ENCODE measurements around the gene NR1H3. TPM values are rescaled to one million over a fixed set of nuclear protein-coding genes. Genes with fewer than 3 reads are reported as not detected.
"Not testable (repeated sequence)": the region's sequence is repeated elsewhere in the genome, so short reads cannot be mapped to it uniquely, and the experiment has no call there.

NR1H3 gene
- total RNA-seq, 1 donor from 2014 or later, result 15.4 TPM

GRCh38 chr11:47314992-47315391, 57.2 kb downstream of the NR1H3 start:
- DNase-seq, result no peak
- no peak overlapping the region for H3K4me3 Mint-ChIP-seq
- H3K4me1 Mint-ChIP-seq, result peaks cover 5% of the 10 kb centered on the region
- no peaks in the 10 kb centered on the region for H3K9me3 Mint-ChIP-seq
- intact Hi-C loops (cut with micrococcal nuclease), result loop anchor here (5.0 kb wide), 1 partner anchor 43 kb away; the partner anchor contains the start of gene MADD
- no peaks in the 10 kb centered on the region for H3K27me3 Mint-ChIP-seq
- H3K27ac Mint-ChIP-seq, result no peak overlapping the region
- H3K36me3 Mint-ChIP-seq (ENCODE audit: low read depth), result peaks cover 52% of the 10 kb centered on the region

- H3K27ac Mint-ChIP-seq; H3K4me3 Mint-ChIP-seq; intact Hi-C loops (cut with micrococcal nuclease); H3K9me3 Mint-ChIP-seq; H3K27me3 Mint-ChIP-seq; DNase-seq; H3K4me1 Mint-ChIP-seq: not testable (repeated sequence)
- H3K36me3 Mint-ChIP-seq (ENCODE audit: low read depth), result peaks cover 45% of the 10 kb centered on the region
Observed at GRCh38 chr11:47316501-47316900, 58.7 kb downstream of the NR1H3 start.

- peaks cover 5% of the 10 kb centered on the region for H3K4me1 Mint-ChIP-seq
- no peak overlapping the region for H3K4me3 Mint-ChIP-seq
- no peaks in the 10 kb centered on the region for H3K27me3 Mint-ChIP-seq
- intact Hi-C loops (cut with micrococcal nuclease), result no loop called here
- no peak for DNase-seq
- H3K9me3 Mint-ChIP-seq, result no peaks in the 10 kb centered on the region
- H3K27ac Mint-ChIP-seq, result peak overlapping the region; percentile 61
- H3K36me3 Mint-ChIP-seq (ENCODE audit: low read depth), result peaks cover 45% of the 10 kb centered on the region
Observed at GRCh38 chr11:47317064-47317828, 59.5 kb downstream of the NR1H3 start.

- Mint-ChIP-seq H3K36me3 (ENCODE audit: low read depth) (peaks cover 44% of the 10 kb centered on the region), H3K27me3 (no peaks in the 10 kb centered on the region), H3K9me3 (no peaks in the 10 kb centered on the region), H3K27ac (no peak overlapping the region), H3K4me1 (peaks cover 5% of the 10 kb centered on the region), H3K4me3 (no peak overlapping the region)
- intact Hi-C loops (cut with micrococcal nuclease), result no loop called here
- DNase-seq, result no peak
Observed at GRCh38 chr11:47318166-47318565, 60.4 kb downstream of the NR1H3 start.

Other genes starting within 250 kb of the NR1H3 start
- 98.3 and 109 TPM in 2 replicates for gene ARFGAP2, start 81.1 kb upstream of the NR1H3 start, total RNA-seq
- 14.3 and 16.4 TPM in 2 replicates for gene PACSIN3, start 71.6 kb upstream of the NR1H3 start, total RNA-seq
- 148 and 157 TPM in 2 replicates for gene DDB2, start 43.0 kb upstream of the NR1H3 start, total RNA-seq
- gene ACP2, start 9.2 kb upstream of the NR1H3 start, total RNA-seq, result 24.8 and 27.6 TPM in 2 replicates
- 78.5 and 80.7 TPM in 2 replicates for gene MADD, start 12.1 kb downstream of the NR1H3 start, total RNA-seq
- gene MYBPC3, start 94.7 kb downstream of the NR1H3 start, total RNA-seq, result not detected in 2 replicates
- gene SPI1, start 120.6 kb downstream of the NR1H3 start, total RNA-seq, result not detected in 2 replicates
- 13.2 and 13.3 TPM in 2 replicates for gene SLC39A13, start 150.6 kb downstream of the NR1H3 start, total RNA-seq
- 230 and 234 TPM in 2 replicates for gene PSMC3, start 168.4 kb downstream of the NR1H3 start, total RNA-seq
- 0.42 and 1.0 TPM in 2 replicates for gene RAPSN, start 191.1 kb downstream of the NR1H3 start, total RNA-seq